HG02678 (cell line): ENCODE results near the gene EFNB1.

Source experiments
- ATAC-seq: cut with Tn5 transposase; IDR thresholded peaks from one replicate; pipeline ENCODE4 v1.9.1; 2021; ENCODE audit warnings: mild to moderate bottlenecking, moderate library complexity; ENCODE audit not compliant: unreplicated experiment

Gene EFNB1

DNA sequence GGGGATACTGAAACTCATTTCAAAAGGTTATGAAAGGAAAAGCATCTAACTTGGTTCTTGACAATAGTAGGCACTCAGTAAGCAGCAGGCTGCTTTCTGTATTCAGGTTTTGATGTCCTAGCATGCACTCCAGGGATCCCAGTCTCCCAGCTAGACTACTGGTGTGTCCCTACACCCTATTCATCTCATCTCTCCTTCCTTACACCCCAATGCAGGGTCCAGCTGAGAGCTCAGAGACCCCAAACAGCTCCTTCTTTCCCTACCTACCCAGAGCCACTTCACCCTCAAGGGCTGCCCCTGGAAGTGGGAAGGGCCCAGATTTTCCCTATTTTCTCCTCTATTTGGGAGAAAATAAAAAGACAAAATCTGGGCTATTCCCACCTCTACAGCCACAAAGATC is 1.6 kb upstream of the EFNB1 start:
- no peak for ATAC-seq

DNA sequence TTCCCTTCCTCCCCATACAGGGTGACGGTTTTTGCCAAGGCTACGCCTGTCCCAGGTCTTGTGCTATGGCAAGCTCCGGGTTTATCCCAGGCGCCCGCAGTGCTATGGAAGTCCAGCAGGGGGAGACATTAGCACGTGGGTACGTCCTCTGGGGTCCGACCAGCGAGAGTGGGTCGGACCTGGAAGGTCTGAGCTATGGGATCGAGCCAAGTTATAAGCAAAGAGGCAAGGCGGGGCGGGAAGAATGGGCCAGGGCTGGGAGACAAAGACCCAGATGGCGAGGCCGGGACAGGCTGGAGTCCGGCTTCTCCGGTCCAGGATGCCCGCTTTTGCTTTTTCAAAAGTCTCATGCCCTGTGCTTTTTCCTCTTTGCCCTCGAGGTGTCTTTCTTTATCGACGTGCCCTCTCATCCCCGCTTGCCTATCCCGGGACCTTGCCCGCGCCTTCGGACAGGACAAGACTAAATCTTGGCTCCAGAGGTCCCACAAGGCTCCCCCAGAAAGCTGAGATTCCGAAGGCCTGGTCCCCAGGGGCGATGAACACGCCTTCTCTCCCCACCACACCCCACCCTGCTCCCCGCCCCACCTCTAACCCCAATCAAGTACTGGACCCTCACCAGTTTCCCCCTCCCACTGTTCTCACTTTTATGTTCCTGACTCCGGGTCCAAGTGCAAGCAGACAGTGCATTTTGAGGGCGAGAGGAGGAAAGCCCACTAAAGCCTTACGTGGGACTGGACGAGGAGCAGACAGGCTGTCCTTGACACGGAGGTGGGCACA is 785 bp upstream of the EFNB1 start:
- ATAC-seq: peak; percentile 38

DNA sequence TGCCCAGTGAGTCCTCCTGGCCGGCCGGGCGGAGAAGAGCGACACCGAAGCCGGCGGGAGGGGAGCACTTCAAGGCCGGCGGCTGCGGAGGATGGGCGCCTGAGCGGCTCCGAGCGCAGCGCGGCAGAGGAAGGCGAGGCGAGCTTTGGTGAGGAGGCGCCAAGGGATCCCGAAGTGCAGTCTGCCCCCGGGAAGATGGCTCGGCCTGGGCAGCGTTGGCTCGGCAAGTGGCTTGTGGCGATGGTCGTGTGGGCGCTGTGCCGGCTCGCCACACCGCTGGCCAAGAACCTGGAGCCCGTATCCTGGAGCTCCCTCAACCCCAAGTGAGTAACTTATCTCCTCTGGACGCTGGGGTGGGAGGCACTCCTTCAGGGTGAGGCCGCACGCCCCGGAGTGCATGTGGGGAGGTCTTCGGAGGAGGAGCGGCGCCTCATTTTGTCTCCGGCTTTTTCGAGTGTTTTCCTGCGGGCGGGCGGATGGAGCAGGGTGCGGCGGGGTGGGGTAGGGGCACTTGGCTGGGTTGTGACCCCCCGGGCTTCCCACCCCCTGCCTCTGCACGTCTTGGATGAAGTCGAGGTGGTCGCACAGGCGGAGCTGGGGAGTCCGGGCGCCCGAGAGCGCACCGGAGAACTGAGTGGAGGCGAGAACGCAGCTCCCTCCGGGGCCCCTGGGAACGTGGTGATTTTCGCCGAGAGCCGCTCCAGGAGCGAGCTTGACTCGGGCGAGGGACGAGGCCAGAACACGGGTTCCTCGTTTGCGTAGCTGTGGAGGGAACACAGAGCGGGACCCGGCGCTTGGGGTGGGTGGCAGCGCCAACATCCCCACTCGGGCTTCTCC is 979 bp downstream of the EFNB1 start:
- ATAC-seq: no peak

DNA sequence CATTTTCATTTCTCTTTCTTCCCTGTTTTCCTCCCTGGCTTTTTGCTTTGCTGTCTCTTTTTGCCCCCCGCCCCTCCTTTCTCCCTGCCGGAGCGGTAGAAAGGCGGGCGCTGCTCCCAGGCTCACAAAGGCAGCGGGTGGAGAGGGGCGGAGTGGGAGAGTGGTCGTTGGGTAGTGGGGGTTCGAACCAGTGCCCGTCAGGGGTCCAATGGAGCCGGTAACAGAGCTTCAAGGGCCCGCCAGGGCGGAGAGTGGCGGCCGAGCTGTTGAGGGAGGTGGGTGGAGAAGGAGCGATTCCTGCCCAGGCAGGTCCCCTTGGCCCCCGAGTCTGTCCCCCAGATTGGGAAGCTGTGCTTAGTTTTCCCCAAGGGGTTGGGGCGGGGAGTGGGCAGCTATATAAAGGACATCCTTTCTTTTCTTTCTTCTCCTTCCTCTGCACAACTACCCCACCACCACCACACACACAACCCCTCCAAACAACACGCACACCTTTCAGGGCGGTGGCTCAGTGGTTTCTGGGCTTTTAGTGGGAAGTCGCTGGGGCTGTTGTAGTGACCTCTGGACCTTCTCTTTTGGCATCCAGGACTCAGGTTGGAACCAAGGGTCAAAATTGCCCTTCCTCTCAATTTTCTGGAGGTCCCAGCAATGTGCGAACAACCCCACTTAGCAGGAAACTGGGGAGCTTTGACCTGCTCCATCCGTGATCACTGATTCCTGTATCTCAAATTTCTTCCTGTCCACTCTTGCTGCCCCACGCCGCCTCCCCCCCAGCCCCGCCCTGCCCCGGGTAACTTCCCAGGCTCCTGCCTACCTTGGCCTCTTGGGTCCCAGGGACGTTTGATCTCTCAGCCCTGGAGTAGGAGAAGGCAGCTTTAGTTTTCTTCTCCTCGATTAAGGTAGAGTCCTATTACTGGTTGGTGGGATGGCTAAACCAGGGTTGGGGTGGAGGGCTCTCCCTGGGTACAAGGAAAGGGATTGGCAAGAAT is 1.9 kb downstream of the EFNB1 start:
- no peak for ATAC-seq

DNA sequence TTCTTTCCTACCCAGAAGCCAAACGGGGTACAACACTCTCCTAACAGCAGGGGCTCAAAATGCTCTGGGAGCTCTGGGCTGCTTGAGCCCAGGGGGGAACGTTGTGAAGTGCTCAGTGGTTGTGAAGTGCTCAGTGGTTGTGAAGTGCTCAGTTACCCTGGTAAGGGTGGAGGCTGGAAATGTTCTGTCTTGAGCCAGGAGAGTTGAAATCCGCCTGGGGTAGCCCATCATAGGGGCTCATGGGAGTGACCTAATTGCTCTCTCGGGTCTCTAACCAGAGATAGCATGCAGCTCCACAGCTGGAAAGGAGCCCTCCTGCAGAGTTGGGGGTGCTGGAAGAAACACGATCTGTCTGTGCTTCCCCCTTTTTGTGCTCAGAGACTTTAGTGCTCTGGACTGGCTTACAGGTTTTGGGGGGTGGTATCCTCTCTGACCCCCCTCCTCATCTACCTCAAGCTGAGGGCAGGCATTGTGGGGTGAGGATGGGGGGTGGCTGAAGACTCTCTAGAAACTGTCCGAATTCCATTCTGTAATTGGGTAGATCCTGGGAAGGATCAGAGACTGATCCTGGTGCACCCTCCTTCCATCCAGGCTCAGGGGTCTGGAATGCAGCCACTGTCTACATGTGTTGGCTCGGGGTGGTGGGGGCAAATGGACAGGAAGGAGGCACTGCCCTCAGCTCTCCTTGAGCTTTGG is 2.7 kb downstream of the EFNB1 start:
- ATAC-seq: no peak

DNA sequence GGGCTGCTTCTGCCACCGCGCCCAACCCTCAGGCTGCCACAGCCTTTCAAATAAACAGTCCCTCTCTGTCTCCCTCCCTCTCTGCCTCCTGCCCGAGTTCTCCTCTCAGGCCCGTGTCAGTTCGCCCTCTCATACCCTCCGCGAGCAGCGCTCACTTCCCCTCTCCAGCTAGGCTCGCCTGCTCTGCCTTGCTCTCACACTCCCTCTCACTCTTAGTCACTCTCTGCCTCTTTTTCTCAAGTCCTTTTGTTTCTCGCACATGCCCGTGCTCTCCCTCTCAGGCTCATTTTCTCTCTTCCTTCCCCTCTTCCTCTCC is 3.2 kb downstream of the EFNB1 start:
- no peak for ATAC-seq

DNA sequence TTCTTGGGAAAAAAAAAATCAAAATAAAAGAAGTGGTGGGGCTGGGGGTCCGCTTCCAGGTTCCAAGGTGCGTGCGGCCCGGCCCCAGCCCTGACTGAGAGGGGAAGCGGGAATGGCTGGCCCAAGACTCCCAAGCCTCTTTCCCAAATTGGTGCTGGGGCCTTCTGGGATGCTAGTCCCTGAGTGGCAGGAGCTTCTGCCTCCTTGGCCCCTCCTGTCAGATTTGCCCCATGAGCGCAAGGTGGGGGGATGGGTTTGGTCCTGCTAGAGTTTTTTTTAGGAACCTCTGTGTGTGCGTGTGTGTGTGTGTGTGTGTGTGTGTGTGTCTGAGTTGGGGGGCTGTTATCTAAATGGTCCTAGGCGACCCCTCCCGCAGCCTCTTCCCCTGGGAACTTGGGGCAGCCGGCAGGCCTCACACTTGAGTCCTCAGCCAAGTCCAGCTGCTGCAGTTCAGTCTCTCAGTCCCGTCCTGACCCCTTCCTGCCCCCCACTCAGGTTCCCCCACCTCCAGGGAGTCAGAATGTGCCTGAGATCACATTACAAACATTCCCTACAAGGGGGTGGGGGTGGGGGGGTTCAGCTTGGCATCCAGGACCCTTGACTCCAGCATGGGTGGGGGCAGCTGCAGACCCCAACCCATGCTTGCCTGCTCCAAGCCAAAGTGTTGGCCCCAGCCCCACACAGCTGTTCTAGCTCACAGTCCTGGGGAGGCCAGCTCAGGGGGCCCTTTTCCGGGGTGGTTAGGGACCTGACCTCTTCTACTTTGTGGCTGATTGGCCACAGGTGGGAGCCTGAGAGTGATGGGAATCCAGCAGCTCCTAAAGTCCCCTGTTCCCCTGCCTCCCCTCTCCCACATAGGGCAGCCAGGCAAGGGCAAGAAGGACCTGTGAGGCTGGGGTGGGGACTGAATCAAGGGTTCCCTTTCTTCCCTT is 4.0 kb downstream of the EFNB1 start:
- no peak for ATAC-seq

DNA sequence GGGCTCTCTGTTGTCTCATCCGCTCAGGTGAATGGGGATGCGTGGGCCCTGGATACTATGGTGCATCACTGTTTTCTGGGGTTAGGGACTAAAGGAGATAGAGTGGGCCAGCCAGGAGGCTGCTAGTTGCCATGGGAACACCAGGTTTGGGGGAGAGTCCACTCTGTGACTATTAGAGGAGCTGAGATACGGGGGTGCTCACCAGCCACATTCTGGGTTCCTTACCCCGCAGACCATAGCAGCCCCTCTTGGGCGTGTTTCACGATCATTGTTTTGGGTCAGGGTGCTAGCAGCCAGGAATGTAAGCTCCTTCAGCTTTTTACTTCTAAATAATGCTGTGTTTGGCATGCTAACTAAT is 4.6 kb downstream of the EFNB1 start:
- ATAC-seq: no peak

DNA sequence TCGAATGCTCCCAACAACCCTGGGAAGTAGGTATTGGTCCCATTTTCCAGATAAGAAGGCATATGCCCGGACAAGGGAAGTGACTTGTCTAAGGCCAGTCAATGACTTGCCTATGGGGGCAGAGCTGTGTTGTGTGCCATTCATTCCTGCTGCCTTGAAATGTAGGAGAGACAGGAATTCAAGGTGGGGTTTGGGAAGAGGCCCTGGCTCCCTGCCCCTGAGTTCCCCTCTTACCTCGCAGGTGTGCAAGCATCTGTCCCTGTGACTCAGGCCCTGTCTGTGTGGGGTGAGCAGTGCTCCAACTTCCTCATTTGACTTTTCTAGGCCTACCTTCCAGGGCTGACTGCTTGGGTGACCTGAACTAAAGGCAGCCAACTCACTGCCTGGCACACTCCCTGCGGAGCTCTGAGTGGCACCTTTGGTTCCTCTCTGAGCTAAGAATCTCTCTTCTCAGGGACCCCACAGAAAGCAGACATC is 5.1 kb downstream of the EFNB1 start:
- no peak for ATAC-seq

DNA sequence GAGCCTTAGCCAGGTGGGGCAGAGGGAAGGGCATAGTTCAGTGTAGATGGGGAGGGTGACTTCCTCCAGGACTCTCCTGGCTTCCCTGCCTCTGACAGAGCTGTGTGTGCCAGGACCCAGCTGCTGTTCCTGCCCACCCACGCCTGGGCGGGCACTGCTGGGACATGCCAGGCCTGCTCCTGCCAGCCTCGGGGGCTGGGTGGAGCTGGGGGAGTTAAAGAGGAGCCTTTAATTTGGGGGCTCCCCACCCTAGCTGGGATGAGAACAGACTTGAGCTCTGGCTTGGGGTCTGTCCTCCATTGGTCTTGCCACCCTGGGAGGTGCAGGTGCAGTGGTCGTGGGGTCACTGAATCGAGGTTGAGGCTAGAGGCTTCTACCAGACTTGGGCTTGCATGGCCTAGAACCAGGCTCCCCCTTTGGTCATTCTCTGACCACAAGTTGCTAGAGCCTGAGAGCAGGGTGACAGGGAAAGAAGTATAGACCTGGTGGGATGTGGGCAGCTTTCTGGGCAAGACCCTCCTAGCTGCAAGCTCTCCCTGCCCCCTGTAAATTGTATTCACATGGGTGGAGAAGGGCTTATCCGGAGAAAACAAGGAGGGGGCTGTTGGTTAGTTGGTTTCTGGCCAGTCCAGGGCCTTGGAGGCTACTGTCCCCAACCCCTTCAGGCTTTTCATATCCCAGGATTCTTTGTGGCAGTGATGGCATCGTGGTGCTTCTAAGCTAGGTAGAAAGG is 5.7 kb downstream of the EFNB1 start:
- ATAC-seq: no peak

DNA sequence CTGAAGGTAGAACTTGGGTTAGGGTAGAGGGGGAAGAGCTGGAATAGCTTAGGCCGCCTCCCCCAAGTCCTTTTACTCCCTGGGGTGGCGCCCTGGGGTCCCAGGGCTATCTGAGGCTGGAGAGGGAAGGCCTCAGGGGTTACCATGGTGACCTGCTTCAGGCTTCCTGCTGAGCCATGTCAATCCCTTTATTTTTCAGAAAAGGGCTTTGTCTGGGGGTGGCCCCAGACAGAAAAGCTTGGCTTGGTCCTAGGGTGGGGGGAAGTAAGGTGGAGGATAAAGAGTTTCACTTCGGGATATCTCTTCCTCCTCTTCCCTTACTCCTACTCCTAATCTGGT is 6.3 kb downstream of the EFNB1 start:
- no peak for ATAC-seq

DNA sequence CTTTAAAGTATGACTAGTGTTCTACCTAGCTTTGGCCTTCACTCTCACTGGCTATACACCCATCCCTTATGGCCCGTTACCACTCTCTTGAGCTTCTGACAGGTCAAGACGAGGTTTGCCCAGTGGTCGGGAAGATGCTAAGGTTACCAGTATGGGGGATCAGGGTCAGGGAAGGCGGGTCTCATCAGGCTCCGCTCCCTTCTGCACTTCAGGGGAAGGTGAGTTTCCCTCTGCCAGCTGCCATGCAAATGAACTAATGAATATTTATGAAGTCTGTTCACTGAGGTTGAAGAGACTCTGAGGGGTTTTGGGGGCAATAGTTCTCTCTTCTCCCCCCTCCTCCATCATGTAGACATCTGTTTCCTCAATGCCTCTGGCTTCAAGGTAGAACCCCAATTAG is 6.6 kb downstream of the EFNB1 start:
- no peak for ATAC-seq

DNA sequence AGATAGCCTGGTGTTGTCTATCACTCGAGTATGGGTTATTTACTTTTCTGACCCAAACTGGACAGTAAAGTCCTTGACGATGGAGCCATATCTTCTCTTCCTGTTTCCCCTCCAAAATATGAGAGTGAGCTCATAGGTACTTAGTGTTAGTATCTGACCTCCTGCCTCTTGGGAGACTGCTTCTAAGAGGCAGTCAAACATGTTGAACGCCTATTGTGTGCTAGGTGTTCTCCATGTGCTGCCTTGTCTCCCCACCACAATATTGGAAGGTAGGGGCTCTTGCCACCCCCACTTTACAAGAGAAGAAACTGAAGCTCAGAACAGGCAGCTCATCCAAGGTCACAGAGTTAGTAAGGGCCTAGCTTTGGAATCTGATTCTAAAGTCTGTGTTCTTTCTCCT is 8.3 kb downstream of the EFNB1 start:
- no peak for ATAC-seq

DNA sequence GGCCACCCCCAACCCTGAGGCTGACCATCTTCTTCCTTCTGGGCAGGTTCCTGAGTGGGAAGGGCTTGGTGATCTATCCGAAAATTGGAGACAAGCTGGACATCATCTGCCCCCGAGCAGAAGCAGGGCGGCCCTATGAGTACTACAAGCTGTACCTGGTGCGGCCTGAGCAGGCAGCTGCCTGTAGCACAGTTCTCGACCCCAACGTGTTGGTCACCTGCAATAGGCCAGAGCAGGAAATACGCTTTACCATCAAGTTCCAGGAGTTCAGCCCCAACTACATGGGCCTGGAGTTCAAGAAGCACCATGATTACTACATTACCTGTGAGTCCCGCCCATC is 9.7 kb downstream of the EFNB1 start:
- no peak for ATAC-seq

DNA sequence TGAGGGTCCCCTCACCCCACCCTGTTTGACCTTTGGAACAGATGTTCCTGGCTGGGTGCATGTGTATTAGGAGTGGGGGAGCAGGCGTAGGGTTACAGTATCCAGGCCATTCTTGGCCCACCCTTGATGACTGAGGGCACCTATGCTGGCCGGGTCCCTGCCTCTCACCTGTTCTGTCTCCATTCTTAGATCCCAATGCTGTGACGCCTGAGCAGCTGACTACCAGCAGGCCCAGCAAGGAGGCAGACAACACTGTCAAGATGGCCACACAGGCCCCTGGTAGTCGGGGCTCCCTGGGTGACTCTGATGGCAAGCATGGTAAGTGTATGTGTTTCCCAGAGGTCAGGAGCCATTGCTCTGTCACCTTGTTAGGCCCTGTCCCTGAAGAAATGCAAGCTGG is 10.9 kb downstream of the EFNB1 start:
- no peak for ATAC-seq

DNA sequence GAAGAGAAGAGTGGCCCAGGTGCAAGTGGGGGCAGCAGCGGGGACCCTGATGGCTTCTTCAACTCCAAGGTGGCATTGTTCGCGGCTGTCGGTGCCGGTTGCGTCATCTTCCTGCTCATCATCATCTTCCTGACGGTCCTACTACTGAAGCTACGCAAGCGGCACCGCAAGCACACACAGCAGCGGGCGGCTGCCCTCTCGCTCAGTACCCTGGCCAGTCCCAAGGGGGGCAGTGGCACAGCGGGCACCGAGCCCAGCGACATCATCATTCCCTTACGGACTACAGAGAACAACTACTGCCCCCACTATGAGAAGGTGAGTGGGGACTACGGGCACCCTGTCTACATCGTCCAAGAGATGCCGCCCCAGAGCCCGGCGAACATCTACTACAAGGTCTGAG is 11.4 kb downstream of the EFNB1 start:
- no peak for ATAC-seq

DNA sequence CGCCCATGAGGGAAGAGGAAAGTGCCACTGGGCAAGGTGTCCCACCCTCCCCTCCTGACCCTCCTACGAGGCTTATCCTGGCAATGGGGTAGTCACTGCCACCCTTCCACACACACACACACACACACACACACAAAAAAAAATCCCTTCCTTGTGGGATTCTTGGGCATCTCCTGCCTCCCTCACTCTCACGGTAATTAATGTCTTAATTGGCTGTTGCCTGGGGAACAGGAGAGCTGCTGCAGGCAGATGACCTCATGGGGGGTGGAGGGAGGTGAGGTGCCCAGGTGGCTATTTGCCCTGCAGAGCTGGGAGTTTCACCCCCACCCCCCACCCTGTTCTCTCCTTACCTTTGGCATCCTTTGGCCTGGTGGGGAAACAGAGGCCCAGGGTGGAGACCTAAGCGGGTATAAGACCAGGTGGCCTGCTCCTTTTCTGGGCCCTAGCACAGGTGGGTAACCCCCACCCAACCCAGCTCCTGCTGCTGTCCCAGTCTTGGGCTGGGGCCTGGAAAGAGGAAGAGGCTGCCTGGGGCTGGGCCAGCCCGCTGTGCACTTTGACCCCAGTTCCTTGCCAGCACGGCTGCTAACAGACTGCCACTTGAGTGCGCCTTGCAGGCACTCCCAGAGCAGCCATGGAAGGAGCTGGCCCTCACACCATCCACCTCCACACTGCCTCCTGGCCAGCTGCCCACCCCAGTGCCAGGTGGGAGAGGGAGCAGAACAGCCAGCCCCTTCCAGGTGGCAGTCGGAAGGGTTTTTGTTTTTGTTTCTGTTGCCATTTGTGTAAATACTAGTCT is 12.6 kb downstream of the EFNB1 start:
- ATAC-seq: no peak

DNA sequence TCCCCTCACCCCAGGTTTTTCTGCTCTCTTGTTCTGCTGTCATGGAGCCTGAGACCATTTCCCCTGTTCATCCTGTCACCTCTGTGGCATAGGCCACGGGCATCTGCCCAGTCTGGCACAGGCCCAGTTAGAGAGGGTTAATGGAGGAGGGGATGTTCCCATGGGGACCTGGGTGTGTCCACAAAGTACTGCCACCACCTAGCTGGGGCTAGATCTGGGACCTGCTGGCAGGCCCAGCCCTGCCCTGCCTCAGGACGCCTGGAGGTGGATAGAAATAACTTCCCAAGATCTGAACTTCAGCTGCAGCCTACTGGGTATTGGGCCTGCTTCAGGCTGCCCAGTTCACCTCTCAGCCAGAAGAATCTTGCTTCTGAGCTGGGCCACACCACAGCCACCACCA is 13.5 kb downstream of the EFNB1 start:
- ATAC-seq: no peak
